Measurements from ENCODE around the gene RBM19. TPM values are rescaled to one million over a fixed set of nuclear protein-coding genes. Genes with fewer than 3 reads are reported as not detected.

RBM19 gene
- total and polyA plus RNA-seq, 3 donors from 2014 or later: 28.9 to 55.4 (median 49.5) TPM

GRCh38 chr12:113781415-113782198 is 184.5 kb downstream of the RBM19 start:
- Histone ChIP-seq H3K4me1 (no peaks in the 10 kb centered on the region), H3K4me3 (no peak overlapping the region), H3K36me3 (ENCODE audit: low read depth, missing control alignments) (no peaks in the 10 kb centered on the region), H3K9me3 (no peaks in the 10 kb centered on the region), H3K27me3 (no peaks in the 10 kb centered on the region), H3K27ac (no peak overlapping the region)
- intact Hi-C loops (cut with DNase I; ENCODE audit: low total_unique reads): no loop called here
- WGBS, 2 donors: 52 to 53% methylated on average over 10 of the region's 10 CpGs
- TF ChIP-seq POLR2A (IDR thresholded peaks at IDR 0.05): no peak
- no peak for TF ChIP-seq CTCF (IDR thresholded peaks at IDR 0.05)
- no peak for DNase-seq

- TF ChIP-seq CTCF (IDR thresholded peaks at IDR 0.05): no peak
- no peak for TF ChIP-seq POLR2A (IDR thresholded peaks at IDR 0.05)
- no peaks in the 10 kb centered on the region for H3K4me1 ChIP-seq
- no peaks in the 10 kb centered on the region for H3K9me3 ChIP-seq
- intact Hi-C loops (cut with DNase I; ENCODE audit: low total_unique reads): no loop called here
- H3K4me3 ChIP-seq: no peak overlapping the region
- H3K36me3 ChIP-seq (ENCODE audit: low read depth, missing control alignments): no peaks in the 10 kb centered on the region
- DNase-seq: no peak
- no peak overlapping the region for H3K27ac ChIP-seq
- WGBS, 2 donors: 74 to 94% methylated on average over 2 of the region's 2 CpGs
- no peaks in the 10 kb centered on the region for H3K27me3 ChIP-seq
These were observed 186.4 kb downstream of the RBM19 start for GRCh38 chr12:113779774-113780173.

- intact Hi-C loops (cut with DNase I; ENCODE audit: low total_unique reads): no loop called here
- no peak for TF ChIP-seq CTCF (IDR thresholded peaks at IDR 0.05)
- TF ChIP-seq POLR2A (IDR thresholded peaks at IDR 0.05): no peak
- WGBS, 2 donors: 38 to 53% methylated on average over 10 to 12 of the region's 12 CpGs
- no peaks in the 10 kb centered on the region for H3K27me3 ChIP-seq
- no peaks in the 10 kb centered on the region for H3K36me3 ChIP-seq (ENCODE audit: low read depth, missing control alignments)
- H3K4me3 ChIP-seq: no peak overlapping the region
- no peak overlapping the region for H3K27ac ChIP-seq
- H3K4me1 ChIP-seq: no peaks in the 10 kb centered on the region
- no peak for DNase-seq
- no peaks in the 10 kb centered on the region for H3K9me3 ChIP-seq
These were observed 187.5 kb downstream of the RBM19 start for GRCh38 chr12:113778432-113779132.

GRCh38 chr12:113777751-113778150 is 188.4 kb downstream of the RBM19 start:
- no peak for TF ChIP-seq CTCF (IDR thresholded peaks at IDR 0.05)
- no peak for TF ChIP-seq POLR2A (IDR thresholded peaks at IDR 0.05)
- DNase-seq: no peak
- no peaks in the 10 kb centered on the region for H3K4me1 ChIP-seq
- H3K4me3 ChIP-seq: no peak overlapping the region
- no peaks in the 10 kb centered on the region for H3K9me3 ChIP-seq
- H3K27me3 ChIP-seq: no peaks in the 10 kb centered on the region
- no peak overlapping the region for H3K27ac ChIP-seq
- H3K36me3 ChIP-seq (ENCODE audit: low read depth, missing control alignments): no peaks in the 10 kb centered on the region
- intact Hi-C loops (cut with DNase I; ENCODE audit: low total_unique reads): no loop called here
- 75 to 87% methylated on average over 2 of the region's 2 CpGs for WGBS, 2 donors
